ENCODE measurements around the gene DLG2. TPM values are rescaled to one million over a fixed set of nuclear protein-coding genes. Genes with fewer than 3 reads are reported as not detected.

The DLG2 gene
- total and polyA plus RNA-seq, 2 of the 4 experiments (the other 2 are of a cell fraction) = 0.31 to 0.36 TPM

DNA sequence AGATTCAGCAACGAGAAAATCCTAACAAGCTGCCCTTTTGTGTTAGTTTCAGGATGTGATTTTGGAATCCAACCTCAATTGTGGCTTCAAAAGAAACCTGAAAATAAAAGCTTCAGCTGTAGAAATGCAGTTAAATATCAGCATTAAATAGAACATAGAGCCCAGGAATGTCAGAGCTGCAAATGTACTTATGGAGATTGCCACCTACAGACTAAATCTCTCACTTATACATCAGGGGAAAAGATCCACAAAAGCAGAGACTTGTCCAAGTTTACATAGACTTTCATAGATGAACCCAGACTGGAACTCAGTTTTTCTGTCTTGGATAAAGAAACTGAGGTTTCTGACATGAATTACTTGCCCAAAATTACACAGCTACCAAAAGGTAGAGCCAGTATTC is 446.6 kb downstream of the DLG2 start:
- Histone ChIP-seq H4K91ac (ENCODE audit: insufficient read depth, low read depth, low read length) (no peak overlapping the region), H3K4me1 (ENCODE audit: control insufficient read depth, insufficient read depth, low read length) (no peaks in the 10 kb centered on the region), H2AK9ac (replicated peaks; ENCODE audit: low read depth, low read length, poor library complexity) (no peak overlapping the region), H3K79me1 (ENCODE audit: low read depth in 1 of 2, low read length in 2 of 2) (no peaks in the 10 kb centered on the region), H4K5ac (ENCODE audit: low read depth, low read length) (no peak overlapping the region), H3K27me3 (ENCODE audit: control insufficient read depth, insufficient read depth, low read length) (no peaks in the 10 kb centered on the region), H4K8ac (ENCODE audit: low read depth in 2 of 2, low read length in 2 of 2) (no peak overlapping the region), H2AK5ac (ENCODE audit: low read depth, low read length) (no peak overlapping the region), H2AFZ (replicated peaks; ENCODE audit: low read length, poor library complexity) (no peak overlapping the region), H2BK120ac (ENCODE audit: low read depth, low read length) (no peak overlapping the region), H3K4ac (ENCODE audit: low read depth, low read length) (no peak overlapping the region), H3K9ac (ENCODE audit: low read depth, low read length) (no peak overlapping the region), H2BK5ac (ENCODE audit: low read depth, low read length, poor library complexity, severe bottlenecking) (no peak overlapping the region), H3K56ac (ENCODE audit: extremely low read depth, insufficient read depth, low read length) (no peak overlapping the region), H2BK20ac (ENCODE audit: low read depth, low read length) (no peak overlapping the region), H3K27ac (ENCODE audit: insufficient read depth, low read length) (no peak overlapping the region), H3K14ac (replicated peaks; ENCODE audit: low read depth, low read length) (no peak overlapping the region), H3K4me2 (ENCODE audit: low read depth, low read length) (no peak overlapping the region), H3K9me1 (ENCODE audit: insufficient read depth, low read length) (no peaks in the 10 kb centered on the region), H3K23ac (ENCODE audit: low read depth, low read length) (no peak overlapping the region), H4K20me1 (ENCODE audit: insufficient read depth, low read length) (no peaks in the 10 kb centered on the region), H3K36me3 (ENCODE audit: control insufficient read depth, insufficient read depth, low read length) (no peaks in the 10 kb centered on the region), H3K9me3 (ENCODE audit: control insufficient read depth, insufficient read depth, low read length) (no peaks in the 10 kb centered on the region), H3K18ac (ENCODE audit: low read depth, low read length) (no peak overlapping the region), H2BK15ac (ENCODE audit: low read depth, low read length) (no peak overlapping the region), H3K4me3 (ENCODE audit: insufficient read depth, low read depth, low read length) (no peak overlapping the region)
- POLR2A ChIA-PET (ENCODE audit: unreplicated experiment) = no interaction called here
- no peak for TF ChIP-seq SMC3 (IDR thresholded peaks at IDR 0.05; ENCODE audit: low read depth, low read length)
- DNase-seq = no peak
- dilution Hi-C loops (cut with HindIII; ENCODE audit: low sequenced_read_pairs, unreplicated experiment) (no loop called here), intact Hi-C loops (cut with micrococcal nuclease) (no loop called here), in situ Hi-C loops (cut with MboI; ENCODE audit: low sequenced_read_pairs) (no loop called here)
- CTCF ChIA-PET = interaction anchor here (0.5 to 0.7 kb wide), 2 partner anchors 10 to 47 kb away, joined by 3 read pairs; no protein-coding TSS in a partner anchor
- ATAC-seq (ENCODE audit: low read depth) = no peak
- BruUV-seq (replicated peaks) = no TSS peak
- no CpG with 5 or more reads among the region's 1 CpG for WGBS, 2 experiments (ENCODE audit: extremely low coverage in 2 of 2, insufficient read length in 1 of 2)

All from IMR-90 (cell line).